Mammary epithelial cell (primary cell): ENCODE measurements around the gene DGLUCY.

Experiments used
- EZH2 ChIP-seq: IDR thresholded peaks from 2 replicates; pipeline ENCODE4 v1.6.1; 2012; ENCODE audit warnings: low read length, inconsistent platforms, borderline replicate concordance
- TF ChIP-seq, protein P1 (sequence below), 2 donors: IDR thresholded peaks in 1 of 2; conservative IDR thresholded peaks in 1 of 2; 2 replicates each; pipeline ENCODE4 v1.5.1; 2011 to 2012; ENCODE audit warnings: inconsistent platforms in 2 of 2, low read length in 2 of 2, mild to moderate bottlenecking in 2 of 2, control low read depth in 1 of 2, low read depth in 1 of 2; ENCODE audit not compliant: insufficient read depth in 1 of 2; ENCODE audit errors: extremely low read depth in 1 of 2

DNA sequence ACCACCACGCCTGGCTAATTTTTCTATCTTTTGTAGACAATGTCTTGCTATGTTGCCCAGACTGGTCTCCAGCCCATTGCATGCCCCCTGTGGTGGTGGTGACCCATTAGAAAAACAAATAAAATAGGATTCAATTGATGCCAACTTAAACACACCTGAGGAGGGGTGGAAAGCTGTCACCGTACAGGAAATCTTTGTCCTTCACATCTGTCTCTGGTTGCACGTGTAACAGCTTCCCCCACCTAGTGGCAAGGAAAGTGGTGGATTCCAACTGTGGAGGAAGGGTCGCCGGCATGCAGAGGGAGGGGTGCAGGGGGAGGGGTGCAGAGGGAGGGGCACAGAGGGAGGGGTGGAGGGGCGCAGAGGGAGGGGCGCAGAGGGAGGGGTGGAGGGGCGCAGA lies 156.7 kb downstream of the DGLUCY start:
- TF ChIP-seq, protein P1, sequence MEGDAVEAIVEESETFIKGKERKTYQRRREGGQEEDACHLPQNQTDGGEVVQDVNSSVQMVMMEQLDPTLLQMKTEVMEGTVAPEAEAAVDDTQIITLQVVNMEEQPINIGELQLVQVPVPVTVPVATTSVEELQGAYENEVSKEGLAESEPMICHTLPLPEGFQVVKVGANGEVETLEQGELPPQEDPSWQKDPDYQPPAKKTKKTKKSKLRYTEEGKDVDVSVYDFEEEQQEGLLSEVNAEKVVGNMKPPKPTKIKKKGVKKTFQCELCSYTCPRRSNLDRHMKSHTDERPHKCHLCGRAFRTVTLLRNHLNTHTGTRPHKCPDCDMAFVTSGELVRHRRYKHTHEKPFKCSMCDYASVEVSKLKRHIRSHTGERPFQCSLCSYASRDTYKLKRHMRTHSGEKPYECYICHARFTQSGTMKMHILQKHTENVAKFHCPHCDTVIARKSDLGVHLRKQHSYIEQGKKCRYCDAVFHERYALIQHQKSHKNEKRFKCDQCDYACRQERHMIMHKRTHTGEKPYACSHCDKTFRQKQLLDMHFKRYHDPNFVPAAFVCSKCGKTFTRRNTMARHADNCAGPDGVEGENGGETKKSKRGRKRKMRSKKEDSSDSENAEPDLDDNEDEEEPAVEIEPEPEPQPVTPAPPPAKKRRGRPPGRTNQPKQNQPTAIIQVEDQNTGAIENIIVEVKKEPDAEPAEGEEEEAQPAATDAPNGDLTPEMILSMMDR (conservative IDR thresholded peaks at IDR 0.05 in 1 of 2, IDR thresholded peaks at IDR 0.05 in 1 of 2; ENCODE audit: extremely low read depth in 1 of 2, insufficient read depth in 1 of 2, low read depth in 1 of 2, low read length in 2 of 2), result no peak
- no peak for TF ChIP-seq EZH2
